Central memory CD8-positive, alpha-beta T cell (primary cell): ENCODE results near the gene RCAN3.
"Not testable (repeated sequence)": the region's sequence is repeated elsewhere in the genome, so short reads cannot be mapped to it uniquely, and the experiment has no call there.

Experiments
- ATAC-seq: fragments of 150-1000 bp; cut with Tn5 transposase; replicated peaks from 2 replicates; pipeline ENCODE4 v1.10.0; 2022; ENCODE audit warnings: mild to moderate bottlenecking, moderate FRiP score, moderate number of reproducible peaks; ENCODE audit not compliant: poor library complexity, severe bottlenecking; ENCODE audit errors: extremely low read depth
- DNase-seq, 2 donors: peaks; one replicate each; pipeline ENCODE4 v3.0.0; 2021; ENCODE audit warnings: low spot score in 2 of 2
- H3K27ac Mint-ChIP-seq: one replicate; pipeline ENCODE4 v1.8.0; 2022; ENCODE audit warnings: low read depth, mild to moderate bottlenecking, moderate library complexity, mixed read lengths
- H3K27me3 Mint-ChIP-seq: one replicate; pipeline ENCODE4 v1.8.0; 2022; ENCODE audit warnings: mixed read lengths
- H3K36me3 Mint-ChIP-seq: one replicate; pipeline ENCODE4 v1.8.0; 2022; ENCODE audit warnings: mild to moderate bottlenecking, moderate library complexity, mixed read lengths; ENCODE audit not compliant: insufficient read depth
- H3K4me1 Mint-ChIP-seq: one replicate; pipeline ENCODE4 v1.8.0; 2022; ENCODE audit warnings: mixed read lengths
- H3K4me3 Mint-ChIP-seq: one replicate; pipeline ENCODE4 v1.8.0; 2022; ENCODE audit warnings: mild to moderate bottlenecking, moderate library complexity, mixed read lengths
- H3K9me3 Mint-ChIP-seq: one replicate; pipeline ENCODE4 v1.8.0; 2022; ENCODE audit warnings: mixed read lengths

RCAN3 gene

DNA sequence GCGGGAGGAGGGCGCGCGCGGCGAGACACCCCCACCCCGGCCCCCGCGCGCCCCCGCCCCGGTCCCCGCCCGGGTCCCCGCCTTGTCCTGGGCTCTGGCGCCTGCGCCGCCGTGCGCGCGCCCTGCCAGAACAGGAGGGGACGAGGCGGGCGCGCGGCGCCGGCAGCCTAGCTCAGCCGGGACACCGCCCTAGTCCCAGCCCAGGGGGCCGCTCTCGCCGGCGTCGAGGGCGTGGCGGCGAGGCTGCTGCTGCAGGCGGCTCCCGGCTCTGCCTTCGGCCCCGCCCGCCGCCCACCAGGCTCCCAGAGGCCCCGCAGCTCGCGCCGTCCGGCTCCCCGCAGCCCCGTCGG lies at the start of gene RCAN3:
Gene RCAN3, plus strand, starts transcription at position 128 of the 350 bp plus-strand sequence. CDS start 11,537 bp downstream, outside the sequence.
- Mint-ChIP-seq H3K9me3 (no peaks in the 10 kb centered on the region), H3K4me3 (peak within 1 kb of the TSS; percentile 94), H3K4me1 (peaks cover 71% of the 10 kb centered on the region), H3K27ac (peak within 1 kb of the TSS; percentile 93), H3K27me3 (no peaks in the 10 kb centered on the region), H3K36me3 (peaks cover 37% of the 10 kb centered on the region)
- peak; percentile 62 to 80 for DNase-seq
- ATAC-seq: peak; percentile 71

DNA sequence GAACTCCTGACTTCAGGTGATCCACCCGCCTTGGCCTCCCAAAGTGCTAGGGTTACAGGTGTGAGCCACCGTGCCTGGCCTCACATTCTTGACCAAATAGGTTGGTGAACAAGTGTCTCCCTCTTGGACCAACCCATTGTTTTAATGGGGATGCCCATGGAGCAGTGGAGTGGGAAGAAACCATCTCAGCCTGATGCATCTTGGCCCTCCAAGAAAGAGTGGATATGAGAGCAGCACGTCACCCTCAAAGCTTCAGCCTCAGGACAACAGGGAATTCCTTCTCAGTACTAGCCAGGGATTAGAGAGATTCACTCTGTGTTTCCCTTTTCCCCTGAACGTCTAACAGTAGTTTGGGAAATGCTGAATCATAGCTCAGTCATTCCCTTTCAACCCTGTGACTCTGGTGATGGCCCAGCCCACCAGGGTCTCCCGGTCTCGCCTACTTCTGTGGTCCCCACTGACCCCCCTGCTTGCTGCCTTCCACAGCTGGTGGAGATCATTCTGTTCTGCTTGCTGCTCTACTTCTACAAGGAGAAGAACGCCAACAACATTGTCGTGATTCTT lies 49.6 kb upstream of the RCAN3 start:
- H3K9me3 Mint-ChIP-seq: no peaks in the 10 kb centered on the region
- H3K36me3 Mint-ChIP-seq: peaks cover 48% of the 10 kb centered on the region
- no peak overlapping the region for H3K27ac Mint-ChIP-seq
- no peak for ATAC-seq
- H3K4me1 Mint-ChIP-seq: no peaks in the 10 kb centered on the region
- H3K4me3 Mint-ChIP-seq: no peak overlapping the region
- no peaks in the 10 kb centered on the region for H3K27me3 Mint-ChIP-seq
- no peak for DNase-seq

DNA sequence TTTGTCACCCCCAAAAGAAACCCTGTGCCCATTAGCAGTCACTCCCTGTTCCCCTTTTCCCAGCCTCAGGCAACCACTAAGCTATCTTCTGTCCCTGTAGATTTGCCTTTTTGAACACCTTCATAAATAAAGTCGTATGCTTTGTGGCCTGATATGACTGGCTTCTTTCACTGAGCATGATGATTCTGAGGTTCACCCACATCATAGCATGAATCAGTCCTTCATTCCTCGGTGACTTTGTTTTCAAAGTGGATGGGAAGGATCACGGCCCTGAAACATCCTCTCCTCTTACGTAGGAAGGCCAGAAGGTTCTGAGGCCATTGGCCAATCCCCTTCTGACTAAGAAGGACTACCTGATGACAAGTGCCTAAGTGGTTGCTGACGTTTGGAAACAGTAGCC lies 48.0 kb upstream of the RCAN3 start:
- ATAC-seq (no peak), DNase-seq (no peak)
- H3K4me3 Mint-ChIP-seq: no peak overlapping the region
- H3K27me3 Mint-ChIP-seq: no peaks in the 10 kb centered on the region
- H3K4me1 Mint-ChIP-seq: no peaks in the 10 kb centered on the region
- H3K27ac Mint-ChIP-seq: no peak overlapping the region
- no peaks in the 10 kb centered on the region for H3K9me3 Mint-ChIP-seq
- H3K36me3 Mint-ChIP-seq: peaks cover 54% of the 10 kb centered on the region

DNA sequence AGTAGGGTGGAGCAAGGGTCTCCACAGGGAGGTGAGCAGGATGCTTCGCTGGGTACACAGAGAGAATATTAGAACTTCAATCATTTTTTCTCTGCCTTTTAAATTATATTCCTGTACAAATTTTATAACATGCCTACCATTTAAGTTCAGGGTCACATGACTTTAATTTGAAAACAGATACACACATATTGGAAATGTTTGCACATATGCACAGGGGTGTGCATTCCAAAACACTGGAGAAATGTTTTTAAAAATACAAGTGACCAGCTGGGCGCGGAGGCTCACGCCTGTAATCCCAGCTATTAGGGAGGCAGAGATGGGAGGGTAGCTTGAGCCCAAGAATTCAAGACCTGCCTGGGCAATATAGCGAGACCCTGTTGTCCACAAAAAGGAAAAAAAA lies 47.4 kb upstream of the RCAN3 start:
- ATAC-seq (no peak), DNase-seq (no peak)
- Mint-ChIP-seq H3K27me3 (no peaks in the 10 kb centered on the region), H3K27ac (no peak overlapping the region), H3K4me3 (no peak overlapping the region), H3K4me1 (no peaks in the 10 kb centered on the region), H3K36me3 (peaks cover 54% of the 10 kb centered on the region), H3K9me3 (no peaks in the 10 kb centered on the region)

DNA sequence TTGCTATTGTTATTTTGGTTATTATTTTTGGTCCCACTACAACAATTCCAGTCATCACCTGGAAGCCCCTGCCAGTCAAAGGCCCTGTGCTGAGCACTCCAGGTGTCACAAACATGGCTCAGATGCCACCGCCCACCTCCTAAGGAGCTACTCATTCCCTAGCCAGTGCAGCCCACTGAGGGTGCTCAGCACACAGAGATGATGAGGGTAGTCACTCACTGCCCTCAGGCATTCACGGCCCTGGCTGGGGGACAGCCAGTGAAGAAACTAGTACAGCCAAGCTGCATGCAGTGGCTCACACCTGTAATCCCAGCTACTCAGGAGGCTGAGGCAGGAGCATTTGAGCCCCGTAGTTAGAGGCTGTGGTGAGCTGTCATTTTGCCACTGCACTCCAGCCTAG lies 44.8 kb upstream of the RCAN3 start:
- peaks cover 46% of the 10 kb centered on the region for H3K36me3 Mint-ChIP-seq
- ATAC-seq (no peak), DNase-seq (no peak)
- no peak overlapping the region for H3K27ac Mint-ChIP-seq
- no peaks in the 10 kb centered on the region for H3K9me3 Mint-ChIP-seq
- no peaks in the 10 kb centered on the region for H3K27me3 Mint-ChIP-seq
- no peaks in the 10 kb centered on the region for H3K4me1 Mint-ChIP-seq
- no peak overlapping the region for H3K4me3 Mint-ChIP-seq

DNA sequence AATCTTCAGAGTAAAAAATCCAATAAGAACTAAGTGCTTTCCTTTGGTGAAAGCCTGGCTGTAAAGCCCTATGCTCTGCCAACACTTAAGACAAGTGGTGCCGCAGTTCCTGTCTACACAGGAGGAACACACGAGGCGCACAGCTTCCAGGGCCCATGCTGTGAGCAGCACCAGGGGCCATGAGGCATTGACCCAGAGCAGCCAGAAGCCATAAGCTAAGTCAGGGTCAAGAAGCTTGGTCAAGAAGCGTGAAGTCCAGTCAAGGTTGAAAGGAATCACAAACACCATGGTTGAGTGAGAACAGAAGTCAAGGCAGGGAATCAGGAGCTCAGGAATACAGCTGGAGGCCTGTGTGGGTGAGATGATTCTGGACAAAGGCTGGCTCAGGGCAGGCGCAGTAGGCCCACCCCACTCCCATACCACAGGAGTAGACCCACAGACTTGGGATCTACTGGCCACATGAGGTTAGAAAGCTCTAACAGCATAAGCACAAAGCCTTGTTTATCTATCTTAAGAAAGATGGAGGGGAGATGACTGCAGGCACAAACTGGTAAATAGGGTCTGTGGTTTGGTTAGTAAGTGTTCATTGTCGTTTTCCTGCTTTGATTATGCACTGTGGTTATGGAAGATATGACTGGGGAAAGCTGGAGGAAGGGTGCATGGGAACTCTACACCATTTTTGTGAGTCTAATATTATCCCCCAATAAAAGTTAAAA lies 42.9 kb upstream of the RCAN3 start:
- Mint-ChIP-seq H3K4me1 (no peaks in the 10 kb centered on the region), H3K4me3 (no peak overlapping the region), H3K9me3 (no peaks in the 10 kb centered on the region), H3K27me3 (no peaks in the 10 kb centered on the region), H3K27ac (peak overlapping the region; percentile 63), H3K36me3 (peaks cover 48% of the 10 kb centered on the region)
- ATAC-seq (no peak), DNase-seq (no peak)

GRCh38 chr1:24462128-24462527 lies 40.5 kb upstream of the RCAN3 start:
- DNase-seq, H3K4me1 Mint-ChIP-seq, H3K4me3 Mint-ChIP-seq, H3K27ac Mint-ChIP-seq, H3K27me3 Mint-ChIP-seq, ATAC-seq, H3K9me3 Mint-ChIP-seq: not testable (repeated sequence)
- peaks cover 49% of the 10 kb centered on the region for H3K36me3 Mint-ChIP-seq

DNA sequence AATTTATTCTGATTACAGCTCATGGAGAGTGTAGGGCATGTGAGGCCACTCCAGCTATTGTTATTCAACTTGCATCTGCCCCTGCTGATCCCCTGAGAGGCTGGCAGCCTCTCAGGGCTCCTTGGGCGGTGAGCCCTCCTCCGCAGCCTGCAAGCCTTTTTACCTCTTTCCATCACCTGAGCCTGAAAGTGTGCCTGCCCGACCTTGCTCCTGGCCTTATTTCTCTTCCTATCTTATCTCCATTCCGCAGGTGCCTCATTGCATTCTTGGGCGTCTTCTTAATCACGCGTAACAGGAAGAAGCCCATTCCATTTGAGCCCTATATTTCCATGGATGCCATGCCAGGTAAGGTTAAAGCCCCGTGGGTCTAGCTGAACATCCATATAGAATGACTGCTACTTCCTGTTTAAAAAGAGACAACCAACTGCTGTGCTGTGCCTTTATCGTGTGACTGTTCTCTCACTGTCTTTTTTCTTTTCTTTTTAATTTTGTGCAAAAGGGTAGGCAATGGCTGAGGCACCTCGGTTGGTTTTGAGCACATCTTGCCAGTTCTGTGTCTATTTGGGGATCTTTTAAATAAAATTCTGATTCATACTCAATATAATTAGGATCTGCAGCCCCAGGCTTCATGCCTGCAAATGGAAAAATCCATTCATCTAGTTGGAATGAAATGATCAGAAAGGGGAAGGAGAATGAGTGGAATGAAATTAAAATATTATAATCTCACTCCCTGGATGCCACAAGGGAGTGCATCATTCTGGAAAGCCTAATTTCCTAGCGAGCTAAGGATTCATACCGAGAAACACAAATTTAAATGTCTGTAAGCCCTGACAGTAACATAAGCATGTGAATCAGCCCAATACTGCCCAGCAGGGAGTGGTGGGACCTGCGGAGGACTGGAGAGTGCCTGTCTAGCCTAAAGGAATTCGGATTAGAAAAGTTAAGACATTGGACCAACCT lies 38.6 kb upstream of the RCAN3 start:
- no peak for DNase-seq
- Mint-ChIP-seq H3K27me3 (no peaks in the 10 kb centered on the region), H3K9me3 (no peaks in the 10 kb centered on the region), H3K27ac (no peak overlapping the region), H3K4me1 (peaks cover 5% of the 10 kb centered on the region), H3K36me3 (peaks cover 37% of the 10 kb centered on the region), H3K4me3 (no peak overlapping the region)
- ATAC-seq: no peak

DNA sequence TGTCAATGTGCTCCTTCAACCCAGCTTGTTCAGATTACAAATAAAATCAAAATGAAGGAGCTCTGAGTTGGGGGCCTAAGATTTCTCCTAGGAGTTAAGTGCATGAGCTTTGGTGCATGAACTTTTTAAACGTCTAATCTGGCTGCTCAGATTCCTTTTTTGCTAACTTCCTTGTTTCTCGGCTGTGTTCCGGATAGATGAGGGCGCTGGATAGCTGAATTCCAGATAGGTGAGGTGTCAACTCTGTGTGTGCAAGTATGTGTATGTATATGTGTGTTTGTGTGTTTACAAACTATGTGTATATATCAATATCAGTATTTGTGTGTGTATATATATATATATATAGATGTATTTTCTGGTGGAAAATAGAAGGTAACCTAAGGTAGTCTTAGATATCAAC lies 37.5 kb upstream of the RCAN3 start:
- no peaks in the 10 kb centered on the region for H3K27me3 Mint-ChIP-seq
- no peak overlapping the region for H3K27ac Mint-ChIP-seq
- peaks cover 30% of the 10 kb centered on the region for H3K36me3 Mint-ChIP-seq
- peaks cover 5% of the 10 kb centered on the region for H3K4me1 Mint-ChIP-seq
- ATAC-seq: no peak
- DNase-seq: no peak
- no peaks in the 10 kb centered on the region for H3K9me3 Mint-ChIP-seq
- H3K4me3 Mint-ChIP-seq: no peak overlapping the region

DNA sequence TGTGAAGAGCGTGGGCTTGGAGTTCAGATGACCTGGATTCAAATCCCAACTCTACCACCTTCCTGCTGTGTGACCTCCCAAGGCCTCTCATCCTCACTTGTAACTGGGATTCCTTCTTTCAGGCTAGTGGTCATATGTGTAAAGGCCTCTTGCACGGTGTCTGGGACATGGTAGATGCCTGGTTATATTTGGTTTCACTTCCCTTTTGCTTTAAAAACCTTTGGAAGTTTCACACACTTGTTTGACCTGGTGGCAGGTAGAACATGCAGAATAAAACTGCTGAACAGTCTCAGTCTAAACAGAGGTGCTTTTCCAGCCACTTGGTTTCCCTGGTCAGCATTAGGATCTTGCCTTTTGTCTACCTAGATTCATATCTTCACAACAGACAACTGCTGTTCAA lies 37.0 kb upstream of the RCAN3 start:
- Mint-ChIP-seq H3K27me3 (no peaks in the 10 kb centered on the region), H3K36me3 (peaks cover 28% of the 10 kb centered on the region), H3K4me3 (no peak overlapping the region), H3K9me3 (no peaks in the 10 kb centered on the region), H3K27ac (no peak overlapping the region), H3K4me1 (peaks cover 5% of the 10 kb centered on the region)
- ATAC-seq: no peak
- no peak for DNase-seq

- peaks cover 5% of the 10 kb centered on the region for H3K4me1 Mint-ChIP-seq
- ATAC-seq (no peak), DNase-seq (no peak)
- H3K27me3 Mint-ChIP-seq: no peaks in the 10 kb centered on the region
- H3K27ac Mint-ChIP-seq: no peak overlapping the region
- no peaks in the 10 kb centered on the region for H3K9me3 Mint-ChIP-seq
- no peak overlapping the region for H3K4me3 Mint-ChIP-seq
- peaks cover 21% of the 10 kb centered on the region for H3K36me3 Mint-ChIP-seq
Measured at GRCh38 chr1:24468685-24469316, 33.8 kb upstream of the RCAN3 start.

- Mint-ChIP-seq H3K27ac (peak overlapping the region; percentile 79), H3K4me1 (no peaks in the 10 kb centered on the region), H3K36me3 (peaks cover 13% of the 10 kb centered on the region), H3K27me3 (no peaks in the 10 kb centered on the region), H3K4me3 (no peak overlapping the region), H3K9me3 (no peaks in the 10 kb centered on the region)
- ATAC-seq: no peak
- DNase-seq: no peak
Measured at GRCh38 chr1:24470592-24470991, 32.0 kb upstream of the RCAN3 start.
